Hepatic stellate cell (primary cell): ENCODE data around the gene PTER.
A peak's percentile ranks its signal among the peaks of the same experiment; 100 is the strongest.

Experiments
- DNase-seq: peaks from one replicate; pipeline ENCODE4 v3.0.0; 2011; ENCODE audit warnings: low spot score

PTER gene

DNA sequence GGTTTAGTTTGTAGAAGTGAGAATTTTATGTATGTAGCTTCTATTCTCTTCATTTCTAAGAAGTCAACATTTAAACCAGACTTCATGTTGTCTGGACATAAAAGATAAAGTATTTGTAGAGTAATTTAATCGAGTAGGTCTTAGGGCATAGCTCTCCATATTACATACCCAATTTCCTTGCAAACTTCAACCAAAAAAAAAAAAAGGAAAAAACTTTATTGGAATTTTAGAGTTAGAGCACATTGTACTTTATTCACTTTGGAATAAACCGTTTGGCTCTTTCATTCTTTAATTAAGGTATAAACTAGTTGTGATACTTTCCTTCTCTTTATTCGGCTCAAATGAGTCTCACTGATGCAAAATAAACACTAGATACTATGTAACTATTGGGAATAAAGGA, 36.0 kb downstream of the PTER start:
- no peak for DNase-seq

DNA sequence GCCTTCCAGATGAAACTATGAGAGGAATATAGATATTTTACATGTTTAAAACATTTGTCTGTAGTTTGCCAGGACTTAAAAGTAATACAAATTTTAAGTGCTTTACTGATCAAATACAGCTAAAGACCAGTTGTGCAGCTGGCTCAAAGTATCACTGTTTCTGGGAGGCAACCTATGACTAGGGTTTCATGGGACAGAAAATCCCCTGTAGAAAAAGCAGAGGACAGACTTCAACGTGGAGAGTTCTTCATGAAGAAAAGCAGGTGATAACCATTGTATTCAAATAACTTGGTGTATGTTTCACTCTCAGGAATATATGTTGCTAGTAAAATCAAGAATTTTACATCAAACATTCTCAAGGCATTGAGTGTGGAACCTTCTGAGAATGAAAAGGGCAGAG, 40.9 kb downstream of the PTER start:
- no peak for DNase-seq

DNA sequence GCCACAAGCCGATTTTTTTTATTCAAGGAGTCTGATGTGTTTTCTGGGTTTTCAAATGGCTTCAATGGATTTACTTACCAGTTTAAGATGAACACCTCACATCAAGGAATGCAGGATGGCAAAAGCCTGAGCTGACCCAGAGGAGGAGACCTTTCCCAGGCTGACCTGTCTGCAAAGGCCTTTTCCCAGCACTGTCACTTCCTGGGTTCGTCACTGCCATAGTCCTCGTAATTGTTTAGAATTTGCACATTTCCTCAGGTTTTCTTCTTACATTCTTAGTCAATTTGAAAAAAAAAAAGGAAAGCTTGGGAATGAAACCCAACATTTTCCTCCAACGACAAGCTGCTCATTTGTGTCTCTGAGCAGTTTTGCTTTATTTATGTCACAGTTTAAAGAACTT, 42.0 kb downstream of the PTER start:
- DNase-seq = no peak

DNA sequence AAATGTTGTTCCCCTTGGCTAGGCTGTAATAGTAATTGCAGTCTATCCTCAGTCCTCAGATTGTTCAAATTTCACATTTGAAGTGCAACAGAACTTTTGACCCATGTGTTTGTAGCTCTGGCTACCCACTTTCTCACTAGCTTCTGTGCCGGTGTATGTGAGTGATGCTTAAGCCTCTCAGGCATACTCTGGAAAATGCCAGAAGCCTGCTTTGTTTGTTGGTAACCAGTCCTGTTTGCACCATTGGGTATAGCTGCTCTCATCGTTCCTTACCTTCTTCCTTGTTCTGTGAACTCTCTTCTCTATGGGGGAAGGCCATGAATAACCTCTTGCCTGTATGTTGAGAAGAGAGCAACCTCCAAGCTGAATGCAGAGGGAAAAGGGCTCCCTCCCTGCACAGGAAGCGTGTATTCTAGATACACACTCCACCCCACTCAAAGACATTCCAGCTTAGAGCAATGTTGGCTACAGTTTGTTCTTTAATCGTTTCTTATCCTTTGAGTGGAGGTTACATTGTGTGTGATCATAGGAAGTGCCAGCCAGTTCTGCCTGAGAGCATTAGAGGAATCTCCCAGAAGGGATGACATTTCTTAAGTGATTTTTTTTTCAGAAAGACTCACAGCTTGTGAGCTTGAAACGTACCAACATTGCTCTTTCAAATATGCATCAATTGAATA, 44.4 kb downstream of the PTER start:
- DNase-seq = no peak

DNA sequence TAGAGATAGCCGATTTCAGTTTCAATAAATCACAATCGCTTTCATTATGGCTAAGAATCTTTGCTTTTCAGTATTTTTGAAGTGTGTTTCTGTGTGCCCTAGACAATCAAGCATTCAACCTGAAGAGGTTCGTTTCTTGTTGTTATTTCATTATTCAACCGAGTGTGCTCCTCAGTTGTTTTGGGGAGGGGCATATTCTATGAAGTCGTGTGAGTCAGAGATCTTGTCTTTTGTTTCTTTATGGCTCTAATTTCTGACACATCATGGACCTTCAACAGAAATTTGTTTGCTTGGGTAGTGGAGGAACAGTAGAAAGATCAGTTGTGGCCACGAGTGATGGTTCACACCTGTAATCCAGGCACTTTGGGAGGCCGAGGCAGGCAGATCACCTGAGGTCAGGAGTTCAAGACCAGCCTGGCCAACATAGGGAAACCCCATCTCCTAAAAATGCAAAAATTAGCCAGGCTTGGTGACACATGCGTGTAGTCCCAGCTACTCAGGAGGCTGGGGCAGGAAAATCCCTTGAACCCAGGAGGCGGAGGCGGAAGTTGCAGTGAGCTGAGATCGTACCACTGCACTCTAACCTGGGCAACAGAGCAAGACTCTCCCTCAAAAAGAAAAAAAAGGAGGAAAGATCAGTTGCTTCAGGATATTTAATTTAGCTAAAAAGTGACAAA, 46.6 kb downstream of the PTER start:
- DNase-seq = no peak

DNA sequence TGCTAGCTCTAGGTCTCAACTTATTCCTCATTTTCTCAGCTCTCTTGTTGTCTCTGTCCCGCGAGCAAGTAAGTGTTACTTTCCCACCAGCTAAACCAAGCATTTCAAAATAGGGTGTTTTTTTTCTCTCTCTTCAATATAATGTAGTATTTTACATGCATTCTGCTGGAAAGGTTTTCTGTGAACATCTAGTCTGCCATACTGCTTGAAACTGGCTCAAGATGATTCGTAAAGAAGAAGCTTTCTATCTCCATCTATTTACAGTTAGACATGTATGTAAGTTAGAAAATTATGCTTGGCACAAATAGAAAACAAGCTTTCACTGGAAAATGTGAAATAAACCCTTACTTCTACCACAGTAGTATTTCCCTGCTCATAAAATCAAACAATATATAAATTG, 53.7 kb downstream of the PTER start:
- no peak for DNase-seq

DNA sequence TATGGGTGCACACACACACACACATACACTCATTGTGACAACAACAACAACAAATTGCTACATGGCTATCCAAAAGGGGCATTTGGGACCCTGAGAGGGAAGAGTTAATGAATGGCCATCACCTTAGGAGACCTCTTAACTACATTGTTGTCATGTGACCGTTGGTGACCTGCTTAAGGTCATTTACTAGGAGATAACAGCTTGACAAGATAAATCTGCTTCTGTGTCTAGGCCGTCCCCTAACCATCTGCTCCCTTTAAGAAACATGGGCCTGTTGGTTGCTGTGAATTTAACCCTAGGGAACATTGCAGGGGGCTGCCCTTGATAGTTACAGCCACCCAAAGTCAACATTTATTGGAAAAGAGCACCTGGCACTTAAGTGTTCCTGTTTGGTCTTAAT, 55.1 kb downstream of the PTER start:
- DNase-seq = no peak

DNA sequence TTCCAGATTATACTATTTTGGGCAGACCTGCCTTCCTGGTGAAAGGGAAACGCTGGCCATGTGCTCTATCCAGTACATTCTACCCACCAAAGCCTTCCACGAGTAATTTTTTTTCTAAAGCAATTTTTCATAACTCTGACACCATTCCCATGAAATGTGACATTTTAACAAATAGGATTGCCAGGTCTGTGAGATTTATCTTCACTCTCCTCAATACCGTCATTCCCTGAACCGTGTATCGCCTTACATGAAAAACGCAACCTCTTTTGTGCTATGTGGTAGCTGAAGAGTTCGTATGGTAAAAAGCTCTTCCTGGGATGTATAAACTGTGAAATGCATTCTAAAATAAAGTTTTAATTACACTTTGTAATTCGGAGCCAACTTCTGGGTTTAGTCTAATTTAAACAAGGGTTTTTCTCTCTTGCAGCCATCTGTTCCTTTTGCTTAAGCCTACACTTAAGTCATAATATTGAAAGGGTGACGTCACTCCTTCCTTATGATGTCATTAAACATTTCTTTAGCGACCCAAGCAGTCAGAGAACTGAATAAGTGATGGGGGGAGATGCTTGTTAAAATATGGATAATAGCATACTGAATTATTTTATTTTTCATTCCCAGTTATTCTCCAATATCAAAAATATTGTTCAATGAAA, 57.2 kb downstream of the PTER start:
- no peak for DNase-seq

DNA sequence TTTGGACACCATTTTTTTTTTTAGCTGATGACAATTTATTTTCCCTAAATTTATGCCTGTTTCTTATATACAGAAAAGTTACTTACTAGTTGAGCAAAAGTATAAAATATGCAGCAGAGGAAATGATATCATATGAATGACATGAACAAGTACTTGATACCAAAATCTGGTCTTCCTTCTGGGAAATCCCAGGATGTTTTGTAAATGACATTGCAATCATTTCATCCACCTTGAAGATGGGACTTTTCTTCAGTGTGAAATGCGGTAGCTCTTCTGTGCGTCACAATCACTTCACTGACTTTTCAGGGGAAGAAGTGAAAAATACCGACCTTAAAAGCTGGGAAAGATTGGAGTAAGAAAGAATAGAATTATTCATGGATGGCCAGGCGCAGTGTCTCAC, 61.1 kb downstream of the PTER start:
- DNase-seq = no peak

DNA sequence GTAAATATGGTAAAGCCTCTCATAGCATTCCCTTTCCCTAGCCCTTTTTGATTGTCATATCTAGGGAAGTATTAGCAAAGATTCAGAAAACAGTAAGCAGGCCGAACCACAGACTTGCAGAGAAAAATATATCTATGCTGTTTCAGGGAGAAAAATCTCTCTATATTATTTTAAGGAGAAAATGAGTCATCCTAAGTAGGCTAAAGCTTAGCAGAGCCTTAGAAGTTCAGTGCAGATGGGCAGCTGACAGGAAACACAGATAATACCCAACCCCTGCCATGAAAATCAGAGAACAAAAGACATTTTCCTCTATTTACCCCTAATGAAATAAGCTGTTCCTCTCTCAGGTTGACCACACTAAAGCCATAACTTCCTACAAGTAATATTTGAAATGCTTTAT, 68.4 kb downstream of the PTER start:
- DNase-seq = no peak

DNA sequence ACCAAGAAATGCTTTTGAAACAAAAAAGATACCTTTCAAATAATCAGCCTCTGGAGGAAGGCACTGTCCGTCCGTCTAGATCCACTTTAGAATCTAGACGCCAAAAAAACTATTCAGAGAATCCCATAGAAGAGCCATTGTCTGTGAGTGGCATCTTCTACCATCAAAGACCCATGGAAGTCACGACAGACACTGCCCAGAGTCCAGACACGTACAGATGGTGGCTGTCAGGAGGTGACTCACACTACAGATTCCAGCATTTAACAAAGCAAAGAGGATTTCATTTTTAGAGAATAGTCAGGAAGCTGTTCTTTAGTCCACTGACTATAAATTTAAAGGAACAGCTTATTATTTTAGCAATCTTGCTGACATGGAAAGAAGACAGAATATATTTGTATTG, 73.2 kb downstream of the PTER start:
- DNase-seq = no peak

DNA sequence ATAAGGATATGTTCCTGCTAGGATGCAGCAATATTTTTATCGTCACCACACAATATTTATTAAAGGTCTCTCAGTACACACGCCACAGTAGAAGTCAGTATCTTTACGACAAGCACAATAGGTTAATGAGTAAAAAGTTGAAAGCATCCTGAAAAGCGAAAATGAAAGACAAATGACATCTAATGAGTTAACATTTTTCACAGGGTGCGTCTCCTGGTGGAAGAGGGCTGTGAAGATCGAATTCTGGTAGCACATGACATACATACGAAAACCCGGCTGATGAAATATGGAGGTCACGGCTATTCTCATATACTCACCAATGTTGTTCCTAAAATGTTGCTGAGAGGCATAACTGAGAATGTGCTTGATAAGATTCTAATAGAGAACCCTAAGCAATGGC, 74.0 kb downstream of the PTER start:
- DNase-seq = no peak

DNA sequence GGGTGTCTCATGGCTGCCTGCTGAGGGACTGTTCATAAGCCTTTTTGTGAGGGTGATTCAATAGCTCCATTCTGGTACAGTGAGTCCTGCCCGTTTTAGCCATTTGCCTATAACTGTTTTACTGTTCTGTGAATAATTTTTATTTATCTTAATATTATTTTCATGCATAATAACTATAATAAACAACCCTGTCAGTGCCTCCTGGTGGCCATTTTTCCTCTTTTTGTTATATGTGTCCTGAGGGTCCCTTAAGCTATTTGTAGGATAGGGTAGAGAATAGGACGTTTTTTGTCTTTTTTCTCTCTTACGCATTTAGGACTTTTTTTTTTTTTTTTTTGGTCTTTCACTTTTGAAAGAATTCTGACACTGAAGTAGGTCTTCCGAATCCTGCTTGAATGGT, 82.0 kb downstream of the PTER start:
- no peak for DNase-seq

DNA sequence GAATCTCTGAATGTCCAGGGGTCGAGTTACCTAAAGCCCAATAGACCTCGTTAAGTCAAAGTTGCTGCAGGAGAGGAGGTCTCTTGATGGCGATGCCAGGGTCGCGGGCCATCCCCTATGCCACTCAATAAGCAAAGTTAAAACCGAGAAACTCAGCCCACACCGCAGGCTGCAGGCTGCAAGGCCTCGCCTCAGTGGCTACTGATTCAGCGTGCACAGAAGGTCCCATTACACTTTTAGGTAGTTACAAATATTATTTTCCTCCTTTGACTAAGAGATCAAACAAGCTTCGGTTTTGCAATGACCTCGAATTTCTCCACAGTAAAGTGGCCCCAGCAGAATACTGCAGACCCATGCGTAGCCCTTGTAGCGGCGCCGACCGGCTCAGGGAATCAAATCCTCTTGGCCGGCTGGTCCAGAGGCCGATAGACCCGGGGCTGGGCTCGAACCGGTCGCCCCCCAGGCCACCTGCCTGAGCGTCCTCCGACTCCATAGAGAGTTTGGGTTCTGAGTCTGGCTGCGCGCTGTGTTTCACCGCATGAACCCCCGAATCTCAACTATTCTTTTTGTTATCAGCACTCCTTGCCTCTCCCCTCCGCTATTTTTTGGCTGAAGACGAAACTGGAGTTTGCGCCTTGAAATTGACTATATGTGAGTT, 82.6 kb downstream of the PTER start:
- no peak for DNase-seq

DNA sequence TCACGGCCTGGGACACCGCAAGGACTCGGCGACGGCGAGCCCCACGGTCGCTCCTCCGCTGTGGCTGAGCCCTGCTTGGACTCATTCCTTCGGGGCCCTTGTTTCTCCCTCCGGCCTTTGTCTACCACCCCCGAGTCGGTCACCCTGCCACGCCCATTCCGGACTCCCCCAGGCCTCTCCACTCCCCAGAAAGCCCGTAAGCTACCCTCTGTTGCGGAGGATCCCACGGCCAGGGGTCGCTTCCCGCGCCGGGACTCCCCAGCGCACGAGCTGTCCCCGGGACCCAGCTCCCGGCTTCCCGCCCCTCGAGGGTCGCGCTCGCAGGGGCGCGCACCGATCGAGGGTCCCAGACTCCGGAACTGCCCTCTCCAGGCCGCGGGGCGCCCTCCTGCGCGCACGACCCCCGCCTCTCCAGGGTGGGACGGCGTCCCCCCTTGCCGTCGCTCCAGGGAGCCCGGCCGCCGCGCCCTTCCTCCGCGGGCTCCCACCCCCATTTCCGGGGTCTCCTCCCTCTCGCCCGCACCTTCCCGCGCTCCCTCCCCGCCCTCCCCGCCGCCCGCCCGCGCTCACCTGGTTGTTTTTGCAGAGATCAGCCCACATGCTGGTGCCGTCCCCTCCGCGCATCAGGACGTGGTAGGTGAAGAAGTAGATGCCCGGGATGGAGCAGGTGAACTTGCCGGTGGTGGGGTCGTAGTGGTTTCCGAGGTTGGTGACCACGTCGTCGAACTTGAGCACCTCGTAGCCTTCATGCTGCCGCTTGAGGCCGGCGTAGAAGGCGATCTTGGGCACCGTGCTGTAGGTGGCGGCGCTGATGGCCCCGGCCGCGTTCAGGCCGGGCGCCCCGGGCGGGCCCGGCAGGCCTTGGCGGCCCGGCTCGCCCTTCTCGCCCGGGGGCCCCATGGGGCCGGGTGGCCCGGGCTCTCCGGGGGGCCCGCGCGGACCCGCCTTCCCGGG, 83.4 kb downstream of the PTER start:
- no peak for DNase-seq

DNA sequence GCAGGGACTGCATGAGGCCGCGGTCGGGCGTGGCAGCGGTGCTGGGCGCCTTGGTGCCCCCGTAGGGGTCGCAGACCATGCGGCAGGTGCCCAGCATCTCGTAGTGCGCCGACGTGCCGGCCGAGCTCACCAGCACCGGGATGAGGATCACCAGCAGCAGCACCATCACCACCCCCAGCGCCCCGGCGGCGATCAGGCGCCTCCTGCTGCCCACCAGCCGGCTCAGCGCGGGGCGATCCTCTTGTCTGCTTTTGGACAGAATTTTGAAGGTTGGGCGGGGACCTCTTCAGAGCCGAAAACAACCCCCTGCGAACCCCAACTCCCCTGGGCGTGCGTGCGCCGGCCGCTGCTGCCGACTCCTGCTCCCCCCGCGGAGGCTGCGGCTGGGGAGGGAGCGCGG, 84.1 kb downstream of the PTER start:
- DNase-seq = peak; percentile 33

DNA sequence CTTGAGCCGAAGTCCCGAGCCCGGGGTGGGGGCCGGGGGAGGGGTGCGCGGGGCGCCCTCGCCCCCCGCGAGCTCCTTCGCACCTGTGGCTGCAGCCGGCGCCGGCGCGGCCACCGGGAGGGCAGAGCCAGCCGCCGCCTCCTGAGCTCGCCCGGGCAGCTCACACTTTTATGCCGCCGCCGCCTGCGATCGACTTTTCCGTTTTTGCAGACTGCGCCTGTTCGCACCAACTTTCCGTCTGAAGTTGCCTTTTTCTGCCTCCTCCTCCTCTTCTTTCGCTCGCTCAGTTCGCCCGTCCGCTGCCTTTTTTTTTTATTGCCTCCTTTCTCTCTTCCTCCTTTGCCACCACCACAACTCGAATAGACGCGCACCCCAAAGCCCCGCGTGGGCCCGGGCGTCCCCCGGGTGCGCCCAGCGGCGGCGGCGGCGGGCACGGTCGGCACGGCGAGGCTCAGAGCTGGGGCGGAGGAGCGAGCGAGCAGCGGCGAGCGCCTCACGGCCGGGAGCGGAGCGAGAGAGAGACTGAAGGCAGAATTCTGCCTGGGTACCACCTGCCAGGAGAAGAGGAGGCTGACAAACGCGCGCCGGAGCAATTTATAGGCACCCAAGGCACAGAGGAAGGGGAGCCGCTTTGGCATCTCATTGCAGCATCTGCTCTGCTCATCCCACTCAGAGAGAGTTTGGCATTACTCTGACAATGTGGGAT, 84.7 kb downstream of the PTER start, which contains the start of gene C1QL3:
Gene C1QL3, minus strand, starts transcription at position 569 of the 706 bp plus-strand sequence. CDS start 814 bp downstream, outside the sequence.
- DNase-seq = no peak

DNA sequence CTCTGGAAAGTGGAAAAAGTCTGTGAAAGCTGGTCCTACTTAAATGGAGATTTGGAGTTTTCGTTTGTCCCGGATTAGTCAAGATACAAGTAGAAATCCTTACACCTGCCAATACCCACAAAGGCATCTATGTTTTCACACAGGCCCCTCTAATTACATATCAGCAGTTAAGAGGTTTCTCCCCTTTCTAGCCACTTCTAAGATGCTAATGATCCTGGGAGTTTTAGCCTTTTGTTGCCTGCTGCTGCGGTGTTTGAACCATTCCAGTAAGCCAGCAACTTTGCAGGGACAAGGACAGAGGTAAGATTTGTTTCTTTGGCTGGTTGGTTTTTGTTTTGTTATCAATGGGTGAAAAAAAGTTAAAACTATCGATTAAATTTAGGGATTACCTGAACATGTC, 90.6 kb downstream of the PTER start:
- DNase-seq = no peak

DNA sequence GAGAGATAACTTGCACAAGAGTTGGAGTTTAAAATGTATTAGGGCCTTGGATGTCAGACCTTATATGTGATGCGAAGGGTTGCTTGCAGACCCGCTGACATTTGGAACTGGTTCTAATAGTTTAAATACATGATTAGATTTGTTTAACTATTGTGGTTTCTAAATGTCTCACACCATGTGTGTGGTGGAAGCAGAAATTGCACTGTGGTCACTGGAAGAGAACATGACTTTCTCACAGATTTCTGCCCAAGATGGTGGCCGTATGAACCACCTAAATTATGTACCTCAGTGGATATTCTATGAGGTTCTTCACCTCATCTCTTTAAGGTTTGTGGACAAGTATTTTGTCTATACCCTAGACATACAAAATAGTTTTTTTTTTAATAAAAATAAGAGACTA, 93.0 kb downstream of the PTER start:
- no peak for DNase-seq

DNA sequence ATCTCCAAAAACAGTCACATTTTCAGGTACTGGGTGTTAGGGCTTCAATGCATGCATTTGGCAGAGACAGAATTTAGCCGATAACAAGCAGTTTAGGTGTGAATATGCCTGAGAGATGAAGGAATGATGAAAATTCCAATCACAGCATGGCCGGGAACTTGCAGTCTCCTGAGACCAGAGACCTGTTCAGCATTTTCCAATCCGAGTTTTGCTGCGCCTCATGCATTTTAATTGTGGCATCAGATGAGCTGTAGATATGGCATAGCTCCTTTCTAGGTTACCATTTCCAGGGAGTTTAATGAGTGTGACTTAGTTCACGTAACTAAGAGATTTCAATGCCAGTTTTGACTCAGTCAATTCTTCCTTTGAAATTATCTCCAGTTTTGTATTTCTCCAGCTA, 99.3 kb downstream of the PTER start:
- DNase-seq = no peak

DNA sequence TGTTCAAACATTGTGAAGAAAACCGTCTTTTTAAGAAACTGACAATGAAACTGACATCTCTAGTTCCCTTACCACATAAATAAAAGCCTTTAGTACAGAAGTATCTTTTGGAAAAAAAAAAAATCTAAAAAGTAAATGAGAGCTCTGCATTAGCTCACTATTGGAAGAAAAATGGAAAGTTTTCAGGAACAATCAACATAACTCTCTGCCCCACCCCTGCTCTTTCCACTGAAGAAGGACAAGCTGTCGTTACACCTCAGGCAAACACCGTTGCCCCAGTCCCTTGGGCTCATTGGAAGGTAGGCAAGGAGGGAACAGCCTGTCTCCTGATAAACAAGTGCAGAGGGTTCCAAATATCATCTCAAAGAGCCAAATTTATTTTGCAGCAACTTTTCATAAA, 107.3 kb downstream of the PTER start:
- DNase-seq = no peak
